H7 (cell line): ENCODE results near the gene SFXN4. TPM values are rescaled to one million over a fixed set of nuclear protein-coding genes. Genes with fewer than 3 reads are reported as not detected.
"Not testable (repeated sequence)": the region's sequence is repeated elsewhere in the genome, so short reads cannot be mapped to it uniquely, and the experiment has no call there.

Experiments
- DNase-seq: peaks from one replicate; pipeline ENCODE4 v3.0.0; 2012
- H3K27me3 ChIP-seq: 2 replicates; pipeline ENCODE4 v1.6.0; 2011; ENCODE audit warnings: mild to moderate bottlenecking, low read length; ENCODE audit not compliant: control insufficient read depth, insufficient read depth
- H3K36me3 ChIP-seq: replicated peaks from 2 replicates; pipeline ENCODE4 v1.5.1; 2011; ENCODE audit warnings: low read length; ENCODE audit not compliant: control insufficient read depth, insufficient read depth
- H3K4me3 ChIP-seq: 2 replicates; pipeline ENCODE4 v1.5.1; 2011; ENCODE audit warnings: low read depth, mild to moderate bottlenecking, control low read depth, low read length, moderate library complexity; ENCODE audit not compliant: insufficient read depth
- total RNA-seq: library from RNA; depleted of rRNA; stranded (reverse); fragments of >200 nt; shearing (Covaris generic); gene quantifications from 2 replicates; pipeline ENCODE4 v1.2.3, GENCODE V29; 2014

The SFXN4 gene
- total RNA-seq, 1 experiment from 2014 or later: 24.6 TPM

DNA sequence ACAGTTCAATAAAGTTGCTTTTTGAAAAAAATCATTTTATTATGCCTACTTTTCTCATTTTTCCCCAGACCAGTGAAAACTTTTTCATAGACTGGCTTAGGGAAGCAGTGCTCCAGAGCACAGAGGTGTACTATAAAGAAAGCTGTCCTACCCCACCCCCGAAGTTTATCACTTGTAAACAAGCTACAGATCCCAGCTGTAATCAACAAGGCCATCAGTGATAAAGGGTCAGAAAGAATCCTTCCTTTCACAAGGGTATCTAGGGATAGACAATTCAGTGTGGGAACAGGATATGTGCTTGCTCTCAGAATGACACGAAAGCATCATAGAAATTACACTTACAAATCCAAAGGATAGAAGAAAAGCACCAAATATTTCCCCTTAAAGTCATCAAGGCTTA lies 8.6 kb upstream of the SFXN4 start:
- H3K27me3 ChIP-seq: no peaks in the 10 kb centered on the region
- DNase-seq: no peak
- no peak overlapping the region for H3K4me3 ChIP-seq
- H3K36me3 ChIP-seq: peaks cover 38% of the 10 kb centered on the region

DNA sequence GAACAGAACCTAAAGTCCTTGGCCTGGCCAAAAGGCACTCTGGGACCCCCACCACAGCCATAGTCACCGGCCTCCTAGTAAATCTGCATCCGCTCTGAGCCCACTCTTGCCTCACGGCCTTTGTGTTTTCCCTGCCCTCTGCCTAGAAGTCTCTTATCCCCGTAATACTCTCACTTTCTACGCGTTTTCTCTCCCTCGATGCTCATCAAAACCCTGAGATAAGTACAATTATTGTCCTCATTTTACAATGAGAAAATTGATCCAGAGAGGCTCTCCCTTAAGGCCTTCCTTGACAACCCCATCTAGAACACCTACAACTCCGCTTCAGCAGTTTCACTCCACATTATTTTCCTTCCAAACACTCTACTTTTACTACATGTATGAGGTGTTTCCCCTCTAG lies 1.5 kb upstream of the SFXN4 start:
- no peak for DNase-seq
- Histone ChIP-seq H3K36me3 (peaks cover 26% of the 10 kb centered on the region), H3K27me3 (no peaks in the 10 kb centered on the region), H3K4me3 (no peak overlapping the region)

DNA sequence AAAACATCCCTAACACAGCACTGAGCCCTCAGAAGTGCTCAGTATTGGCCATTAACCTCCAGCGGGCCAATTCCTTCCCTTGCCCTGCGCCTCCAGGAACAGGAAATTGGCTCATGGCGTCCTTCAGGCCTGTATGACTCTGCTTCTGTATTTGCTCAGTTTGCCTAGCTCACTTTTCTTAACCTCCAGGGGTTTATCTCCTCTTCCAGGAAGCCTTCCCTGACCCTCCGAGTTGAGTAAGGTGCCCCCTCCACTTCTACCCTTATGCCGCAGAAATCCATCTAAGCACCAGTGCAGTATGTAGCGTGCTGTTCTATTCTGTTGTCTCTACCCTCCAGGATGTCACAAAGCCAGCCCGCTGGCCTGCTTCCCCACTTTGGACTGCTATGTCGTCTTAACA lies 1.1 kb upstream of the SFXN4 start:
- Histone ChIP-seq H3K4me3 (no peak overlapping the region), H3K27me3 (no peaks in the 10 kb centered on the region), H3K36me3 (peaks cover 23% of the 10 kb centered on the region)
- peak; percentile 40 for DNase-seq

DNA sequence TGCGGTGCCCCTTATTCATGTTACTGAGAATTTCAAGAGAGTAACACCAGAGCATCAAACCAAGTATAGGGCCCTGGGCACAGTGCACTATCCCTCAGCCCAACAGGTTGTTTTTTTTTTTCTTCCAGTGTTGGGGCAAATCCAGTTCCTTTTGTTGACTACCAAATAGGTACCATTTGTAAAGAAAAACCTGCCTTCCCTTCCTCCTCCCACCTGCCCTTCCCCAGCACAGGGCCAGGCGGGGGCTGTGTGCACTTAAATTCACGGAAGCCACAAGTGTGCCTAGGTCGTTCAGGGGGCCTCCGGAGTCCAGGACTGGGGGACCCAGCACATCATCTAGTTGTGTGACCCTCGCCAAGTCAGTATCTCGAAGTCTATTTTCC lies 595 bp upstream of the SFXN4 start:
- no peak for DNase-seq
- no peaks in the 10 kb centered on the region for H3K27me3 ChIP-seq
- H3K36me3 ChIP-seq: peaks cover 20% of the 10 kb centered on the region
- peak overlapping the region; percentile 78 for H3K4me3 ChIP-seq

DNA sequence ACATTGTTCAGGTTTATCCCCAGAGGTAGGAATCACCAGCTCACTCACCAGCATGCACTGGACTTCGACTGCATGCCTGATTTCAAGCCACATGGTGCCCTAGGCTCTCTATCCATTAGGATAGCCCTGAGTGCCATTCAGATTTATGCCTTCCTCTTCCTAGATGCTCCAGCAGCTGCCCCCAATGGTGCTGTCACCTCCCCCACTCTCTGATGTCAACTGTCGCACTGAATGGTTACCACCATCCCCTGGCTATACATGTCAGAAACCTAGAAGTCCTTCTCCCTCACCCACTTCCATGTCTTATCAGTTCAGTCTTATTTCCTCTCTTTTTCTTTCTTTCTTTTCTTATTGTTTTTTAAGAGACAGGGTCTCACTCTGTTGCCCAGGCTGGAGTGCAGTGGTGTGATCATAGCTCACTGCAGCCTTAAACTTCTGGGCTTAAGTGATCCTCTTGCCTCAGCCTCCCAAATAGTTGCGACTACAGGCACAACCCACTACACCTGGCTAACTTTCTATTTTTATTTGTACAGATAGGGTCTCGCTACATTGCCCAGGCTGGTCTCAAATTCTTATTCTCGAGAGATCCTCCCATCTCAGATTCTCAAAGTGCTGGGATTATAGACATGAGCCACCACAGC lies 2.9 kb downstream of the SFXN4 start:
- Histone ChIP-seq H3K4me3 (no peak overlapping the region), H3K36me3 (peaks cover 3% of the 10 kb centered on the region), H3K27me3 (no peaks in the 10 kb centered on the region)
- DNase-seq: no peak

DNA sequence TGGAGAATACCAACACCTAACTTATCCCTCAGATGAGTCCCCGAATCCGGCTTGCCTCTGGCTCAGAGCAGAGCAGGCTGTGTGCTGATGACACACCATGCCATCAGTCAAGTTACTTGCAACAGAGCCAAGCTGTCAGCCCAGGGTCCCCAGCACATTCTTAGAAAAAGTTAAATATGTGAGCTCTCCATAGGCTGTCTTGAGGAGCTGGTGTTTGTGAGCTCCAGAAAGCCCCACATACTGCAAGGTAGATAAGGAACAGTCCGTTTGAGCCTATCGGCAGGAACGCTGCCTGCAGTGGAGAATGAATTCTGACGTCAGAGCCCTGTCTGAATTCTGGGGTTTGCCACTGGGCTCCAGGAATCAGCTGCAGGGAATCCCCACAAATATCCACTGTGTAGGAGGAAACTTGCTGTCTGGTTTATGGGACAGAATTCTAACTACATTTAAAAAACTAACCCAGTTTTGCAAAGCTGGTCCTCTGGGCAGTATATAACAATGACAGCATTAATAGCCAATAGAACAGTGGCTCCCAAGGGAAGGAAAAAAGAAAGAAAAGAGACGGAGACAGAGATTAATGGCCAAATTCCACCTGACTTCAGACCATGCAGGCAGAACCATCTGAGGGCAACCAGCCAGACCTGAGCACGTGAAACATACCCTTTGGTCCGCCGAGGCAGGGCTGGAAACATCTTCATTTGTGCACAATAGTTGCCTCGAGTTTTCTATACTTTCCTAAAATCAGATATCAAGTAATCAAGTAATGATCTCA lies 3.6 kb downstream of the SFXN4 start:
- DNase-seq: no peak
- Histone ChIP-seq H3K36me3 (peaks cover 3% of the 10 kb centered on the region), H3K4me3 (no peak overlapping the region), H3K27me3 (no peaks in the 10 kb centered on the region)

DNA sequence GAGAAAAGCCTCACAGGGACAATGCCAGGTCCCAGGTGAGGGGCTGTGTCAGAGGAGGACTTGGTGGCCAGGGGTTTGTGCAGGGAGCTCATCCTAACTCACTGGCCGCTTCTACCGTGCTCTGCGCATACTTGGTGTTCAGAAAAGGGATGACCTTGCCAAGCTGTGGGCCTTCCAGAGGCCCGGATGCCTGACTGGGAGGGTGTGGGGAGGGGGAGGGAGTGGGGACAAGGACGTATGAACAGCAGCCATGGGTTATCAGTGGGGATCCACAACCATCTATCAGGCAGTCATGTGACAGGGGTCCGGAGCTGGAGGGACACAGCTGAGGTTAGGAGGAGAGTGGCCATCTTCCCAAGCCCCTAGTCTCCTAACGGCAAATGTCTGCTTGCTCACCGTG lies 6.2 kb downstream of the SFXN4 start:
- Histone ChIP-seq H3K4me3 (no peak overlapping the region), H3K27me3 (no peaks in the 10 kb centered on the region), H3K36me3 (peaks cover 3% of the 10 kb centered on the region)
- DNase-seq: no peak

DNA sequence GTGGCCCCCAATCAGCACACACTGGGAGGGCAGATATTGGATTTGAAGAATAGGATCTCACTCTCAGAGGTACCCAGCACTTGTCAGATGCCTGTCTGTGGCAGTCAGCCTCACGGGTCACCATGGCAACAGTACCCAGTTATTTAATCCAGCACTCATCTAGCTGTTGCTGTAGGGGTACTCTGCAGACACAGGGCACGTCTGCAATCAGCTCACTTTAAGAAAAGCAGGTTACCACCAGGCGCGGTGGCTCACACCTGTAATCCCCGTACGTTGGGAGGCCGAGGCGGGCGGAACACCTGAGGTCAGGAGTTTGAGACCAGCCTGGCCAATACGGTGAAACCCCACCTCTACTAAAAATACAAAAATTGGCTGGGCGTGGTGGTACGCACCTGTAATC lies 11.9 kb downstream of the SFXN4 start:
- H3K4me3 ChIP-seq: no peak overlapping the region
- DNase-seq: no peak
- no peaks in the 10 kb centered on the region; the same call in 1 of the 2 replicates for H3K36me3 ChIP-seq
- H3K27me3 ChIP-seq: no peaks in the 10 kb centered on the region

DNA sequence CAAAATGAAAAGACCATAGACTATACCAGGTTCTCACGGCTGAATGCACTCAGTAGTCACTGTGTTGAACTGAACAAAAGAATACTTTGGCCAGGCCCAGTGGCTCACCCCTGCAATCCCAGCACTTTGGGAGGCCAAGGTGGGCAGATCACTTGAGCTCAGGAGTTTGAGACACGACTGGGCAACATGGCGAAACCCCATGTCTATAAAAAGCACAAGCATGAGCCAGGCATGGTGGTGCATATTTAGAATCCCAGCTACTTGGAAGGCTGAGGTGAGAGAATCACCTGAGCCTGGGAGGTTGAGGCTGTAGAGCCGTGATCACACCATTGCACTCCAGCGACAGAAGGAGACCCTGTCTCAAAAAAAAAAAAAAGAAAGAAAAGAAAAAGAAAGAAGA lies 12.5 kb downstream of the SFXN4 start:
- H3K4me3 ChIP-seq: no peak overlapping the region
- no peaks in the 10 kb centered on the region for H3K27me3 ChIP-seq
- no peak for DNase-seq
- no peaks in the 10 kb centered on the region; the same call in 1 of the 2 replicates for H3K36me3 ChIP-seq

DNA sequence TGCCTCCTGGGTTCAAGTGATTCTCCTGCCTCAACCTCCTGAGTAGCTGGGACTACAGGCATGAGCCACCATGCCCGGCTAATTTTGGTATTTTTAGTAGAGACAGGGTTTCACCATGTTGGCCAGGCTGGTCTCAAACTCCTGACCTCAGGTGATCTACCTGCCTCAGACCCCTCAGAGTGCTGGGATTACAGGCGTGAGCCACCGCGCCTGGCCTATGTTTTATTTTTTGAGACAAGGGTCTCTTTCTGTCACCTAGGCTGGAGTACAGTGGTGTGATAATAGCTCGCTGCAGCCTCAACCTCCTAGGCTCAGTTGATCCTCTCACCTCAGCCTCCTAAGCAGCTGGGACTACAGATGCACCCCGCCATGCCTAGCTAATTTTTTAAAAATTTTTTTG lies 13.9 kb downstream of the SFXN4 start:
- H3K4me3 ChIP-seq, H3K27me3 ChIP-seq, H3K36me3 ChIP-seq, DNase-seq: not testable (repeated sequence)

DNA sequence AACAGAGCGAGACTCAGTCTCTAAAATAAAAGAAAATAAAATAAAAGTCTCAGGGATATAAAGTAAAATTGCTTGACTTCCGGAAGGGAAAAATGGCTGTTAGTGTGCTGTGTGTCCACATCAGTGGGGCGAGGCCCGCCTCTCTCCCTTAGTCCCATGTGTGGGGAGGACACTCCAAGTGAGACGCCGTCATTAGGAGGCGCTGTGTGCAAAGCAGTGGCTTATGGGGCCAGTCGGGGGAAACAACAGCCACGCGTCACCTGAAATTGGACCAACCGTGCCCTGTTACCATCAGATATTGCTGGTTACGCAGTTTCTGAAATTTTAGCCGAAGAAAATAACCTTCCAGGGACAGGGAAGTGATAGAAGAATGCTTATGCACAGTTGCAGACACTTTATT lies 15.8 kb downstream of the SFXN4 start:
- DNase-seq: peak; percentile 61
- no peak overlapping the region for H3K4me3 ChIP-seq
- no peaks in the 10 kb centered on the region; the same call in 1 of the 2 replicates for H3K36me3 ChIP-seq

DNA sequence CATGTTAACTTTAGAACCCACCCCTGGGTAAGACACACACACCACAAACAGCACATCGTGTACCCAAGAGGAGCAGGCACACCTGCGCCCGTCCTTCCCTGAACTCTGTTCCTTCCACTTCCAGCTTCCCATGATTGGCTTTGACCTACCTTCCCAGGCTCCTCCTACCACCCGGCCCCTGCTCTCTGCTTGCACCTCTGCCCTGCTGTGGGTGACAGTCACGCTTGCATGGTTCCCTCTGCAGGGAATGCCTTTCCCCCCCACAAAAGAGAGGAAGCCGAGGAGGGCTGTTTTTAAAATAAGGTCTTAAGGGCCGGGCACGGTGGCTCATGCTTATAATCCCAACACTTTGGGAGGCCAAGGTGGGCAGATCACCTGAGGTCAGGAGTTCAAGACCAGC lies 16.4 kb downstream of the SFXN4 start:
- Histone ChIP-seq H3K27me3 (no peaks in the 10 kb centered on the region), H3K4me3 (no peak overlapping the region), H3K36me3 (no peaks in the 10 kb centered on the region; the same call in 1 of the 2 replicates)
- no peak for DNase-seq

More for the DNA sequence above, 15.8 kb downstream of the SFXN4 start:
- H3K27me3 ChIP-seq: no peaks in the 10 kb centered on the region

DNA sequence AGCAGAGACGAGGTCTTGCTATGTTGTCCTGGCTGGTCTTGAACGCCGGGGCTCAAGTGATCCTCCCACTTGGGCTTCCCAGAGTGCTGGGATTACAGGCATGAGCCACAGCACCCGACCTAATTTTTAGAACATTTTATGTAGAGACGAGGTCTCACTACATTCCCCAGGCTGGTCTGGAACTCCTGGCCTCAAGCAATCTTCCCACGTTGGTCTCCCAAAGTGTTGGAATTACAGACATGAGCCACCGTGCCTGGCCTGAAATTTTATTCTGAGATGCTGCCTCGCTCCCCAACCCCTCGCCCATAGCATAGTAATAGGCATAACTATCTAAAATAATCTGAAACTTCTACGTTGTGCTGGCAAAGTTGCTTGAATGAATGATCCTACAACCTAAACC lies 21.9 kb downstream of the SFXN4 start:
- DNase-seq: no peak
- no peaks in the 10 kb centered on the region for H3K27me3 ChIP-seq
- no peaks in the 10 kb centered on the region for H3K36me3 ChIP-seq
- H3K4me3 ChIP-seq: no peak overlapping the region

DNA sequence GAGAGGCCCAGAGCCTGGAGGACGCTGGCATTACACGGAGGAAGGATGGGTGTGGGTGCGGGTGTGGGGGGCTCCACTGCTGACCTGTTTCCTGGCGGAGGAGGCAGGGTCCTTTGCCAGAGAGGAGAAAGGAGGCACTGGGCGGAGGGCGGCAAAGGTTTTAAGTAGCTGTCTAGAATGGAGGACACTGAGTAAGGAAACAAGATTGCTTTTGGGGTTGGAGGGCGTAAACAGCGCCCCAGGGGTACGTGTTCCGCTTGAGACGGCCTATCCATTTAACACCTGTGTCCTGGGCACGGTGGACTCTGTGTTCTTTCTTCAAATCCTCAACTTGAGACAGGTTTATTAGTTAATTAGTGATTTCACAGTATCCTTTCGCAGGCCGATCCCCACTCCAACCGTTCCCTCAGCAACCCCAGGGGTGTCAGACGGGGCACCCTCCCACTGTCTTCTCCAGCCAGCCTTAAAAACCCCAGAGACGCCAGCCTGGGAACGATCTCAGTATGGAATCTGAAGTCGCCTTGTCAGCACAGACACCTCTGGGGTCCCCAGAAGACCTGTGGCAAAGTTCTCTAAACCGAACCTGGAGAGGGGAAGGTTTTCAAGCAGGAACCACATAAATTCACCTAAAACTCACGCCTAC lies 24.8 kb downstream of the SFXN4 start:
- no peak overlapping the region for H3K4me3 ChIP-seq
- H3K36me3 ChIP-seq: no peaks in the 10 kb centered on the region; the same call in 1 of the 2 replicates
- DNase-seq: no peak
- H3K27me3 ChIP-seq: no peaks in the 10 kb centered on the region

DNA sequence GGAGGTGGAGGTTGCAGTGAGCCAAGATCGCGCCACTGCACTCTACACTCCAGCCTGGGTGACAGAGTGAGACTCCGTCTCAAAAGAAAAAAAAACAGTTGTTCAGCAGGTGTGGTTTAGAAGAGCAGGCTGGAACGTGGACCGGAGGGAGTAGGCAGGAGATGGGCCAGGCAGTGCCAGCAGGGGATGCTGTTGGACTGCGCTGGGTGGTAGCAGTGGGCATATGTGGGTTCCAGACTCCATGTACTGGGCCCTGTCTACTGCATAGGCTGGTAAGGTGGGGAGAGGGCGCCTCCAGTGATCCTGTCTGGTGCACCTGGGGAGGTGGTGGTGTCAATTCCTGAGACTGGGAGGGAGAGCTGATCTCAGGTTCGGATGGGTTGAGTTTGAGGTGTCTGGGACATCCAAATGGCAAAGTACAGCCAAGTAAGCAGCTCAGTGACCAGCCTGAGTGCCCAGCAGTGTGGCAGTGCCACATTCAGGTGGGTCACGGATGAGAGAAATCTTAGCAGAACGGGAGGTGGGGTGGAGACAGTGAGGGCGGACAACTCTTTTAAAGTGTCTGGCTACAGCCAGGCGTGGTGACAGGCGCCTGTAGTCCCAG lies 25.9 kb downstream of the SFXN4 start:
- H3K4me3 ChIP-seq: no peak overlapping the region
- no peaks in the 10 kb centered on the region for H3K27me3 ChIP-seq
- no peaks in the 10 kb centered on the region; the same call in 1 of the 2 replicates for H3K36me3 ChIP-seq
- peak; percentile 80 for DNase-seq
